ENCODE data around the gene PDCD1.

The PDCD1 gene

GRCh38 chr2:241903121-241904010 is 44.7 kb upstream of the PDCD1 start:
- no peak for DNase-seq (ENCODE audit: extremely low read depth, low read depth)
- TF ChIP-seq CTCF (IDR thresholded peaks at IDR 0.05; ENCODE audit: low read depth, low read length, missing control alignments) = no peak
- no peak overlapping the region for H3K4me3 ChIP-seq (replicated peaks; ENCODE audit: low read depth, low read length)

GRCh38 chr2:241902357-241902991 is 43.8 kb upstream of the PDCD1 start:
- no peak for TF ChIP-seq CTCF (IDR thresholded peaks at IDR 0.05; ENCODE audit: low read depth, low read length, missing control alignments)
- no peak for DNase-seq (ENCODE audit: extremely low read depth, low read depth)
- no peak overlapping the region for H3K4me3 ChIP-seq (replicated peaks; ENCODE audit: low read depth, low read length)

GRCh38 chr2:241901500-241902351 is 43.0 kb upstream of the PDCD1 start:
- TF ChIP-seq CTCF (IDR thresholded peaks at IDR 0.05; ENCODE audit: low read depth, low read length, missing control alignments) = no peak
- DNase-seq (ENCODE audit: extremely low read depth, low read depth) = no peak
- H3K4me3 ChIP-seq (replicated peaks; ENCODE audit: low read depth, low read length) = no peak overlapping the region

GRCh38 chr2:241901018-241901380 is 42.3 kb upstream of the PDCD1 start:
- no peak for DNase-seq (ENCODE audit: extremely low read depth, low read depth)
- TF ChIP-seq CTCF (IDR thresholded peaks at IDR 0.05; ENCODE audit: low read depth, low read length, missing control alignments) = no peak
- no peak overlapping the region for H3K4me3 ChIP-seq (replicated peaks; ENCODE audit: low read depth, low read length)

- TF ChIP-seq CTCF (IDR thresholded peaks at IDR 0.05; ENCODE audit: low read depth, low read length, missing control alignments) = no peak
- no peak overlapping the region for H3K4me3 ChIP-seq (replicated peaks; ENCODE audit: low read depth, low read length)
- no peak for DNase-seq (ENCODE audit: extremely low read depth, low read depth)
Measured at GRCh38 chr2:241900251-241901017, 41.7 kb upstream of the PDCD1 start.

All from HFF-Myc (cell line).